ENCODE measurements around the gene NUDT16L1.

The NUDT16L1 gene

GRCh38 chr16:4687946-4688673 is 5.3 kb upstream of the NUDT16L1 start:
- H3K4me3 ChIP-seq (ENCODE audit: low read depth, low read length) = no peak overlapping the region

GRCh38 chr16:4688674-4689045 is 4.7 kb upstream of the NUDT16L1 start:
- TF ChIP-seq CTCF (IDR thresholded peaks at IDR 0.05; ENCODE audit: borderline replicate concordance, insufficient read depth, low read depth, low read length) = no peak
- H3K4me3 ChIP-seq (ENCODE audit: low read depth, low read length) = no peak overlapping the region

More at GRCh38 chr16:4687946-4688673, 5.3 kb upstream of the NUDT16L1 start:
- TF ChIP-seq CTCF (IDR thresholded peaks at IDR 0.05; ENCODE audit: borderline replicate concordance, insufficient read depth, low read depth, low read length) = no peak

- TF ChIP-seq CTCF (IDR thresholded peaks at IDR 0.05; ENCODE audit: borderline replicate concordance, insufficient read depth, low read depth, low read length) = no peak
- no peak overlapping the region for H3K4me3 ChIP-seq (ENCODE audit: low read depth, low read length)
Measured at GRCh38 chr16:4689091-4689671, 4.2 kb upstream of the NUDT16L1 start.

GRCh38 chr16:4689864-4690704 is 3.3 kb upstream of the NUDT16L1 start:
- no peak overlapping the region for H3K4me3 ChIP-seq (ENCODE audit: low read depth, low read length)

GRCh38 chr16:4690946-4691665 is 2.3 kb upstream of the NUDT16L1 start:
- no peak for TF ChIP-seq CTCF (IDR thresholded peaks at IDR 0.05; ENCODE audit: borderline replicate concordance, insufficient read depth, low read depth, low read length)
- H3K4me3 ChIP-seq (ENCODE audit: low read depth, low read length) = no peak overlapping the region

More at GRCh38 chr16:4689864-4690704, 3.3 kb upstream of the NUDT16L1 start:
- TF ChIP-seq CTCF (IDR thresholded peaks at IDR 0.05; ENCODE audit: borderline replicate concordance, insufficient read depth, low read depth, low read length) = no peak

- no peak overlapping the region for H3K4me3 ChIP-seq (ENCODE audit: low read depth, low read length)
- no peak for TF ChIP-seq CTCF (IDR thresholded peaks at IDR 0.05; ENCODE audit: borderline replicate concordance, insufficient read depth, low read depth, low read length)
Measured at GRCh38 chr16:4691666-4692412, 1.5 kb upstream of the NUDT16L1 start.

All from GM12875 (cell line).